Activated naive CD8-positive, alpha-beta T cell treated with anti-CD3 and anti-CD28 coated beads, Interleukin-2, amount 50 U/mL, for 24 hours (primary cell): Measurements from ENCODE around the gene MRPL45.

ENCODE experiments used
- ATAC-seq: fragments of 150-1000 bp; cut with Tn5 transposase; one replicate; pipeline ENCODE4 v1.10.0; 2021
- DNase-seq: peaks from one replicate; pipeline ENCODE4 v3.0.0; 2021
- H3K27ac Mint-ChIP-seq: one replicate; pipeline ENCODE4 v1.8.0; 2021; ENCODE audit warnings: mild to moderate bottlenecking, mixed read lengths
- H3K27me3 Mint-ChIP-seq: one replicate; pipeline ENCODE4 v1.8.0; 2021; ENCODE audit warnings: mixed read lengths
- H3K36me3 Mint-ChIP-seq: one replicate; pipeline ENCODE4 v1.8.0; 2021; ENCODE audit warnings: low read depth, mixed read lengths
- H3K4me1 Mint-ChIP-seq: one replicate; pipeline ENCODE4 v1.8.0; 2021; ENCODE audit warnings: mixed read lengths
- H3K4me3 Mint-ChIP-seq: one replicate; pipeline ENCODE4 v1.8.0; 2021; ENCODE audit warnings: mild to moderate bottlenecking, moderate library complexity, mixed read lengths
- H3K9me3 Mint-ChIP-seq: one replicate; pipeline ENCODE4 v1.8.0; 2021; ENCODE audit warnings: mixed read lengths

Gene MRPL45

DNA sequence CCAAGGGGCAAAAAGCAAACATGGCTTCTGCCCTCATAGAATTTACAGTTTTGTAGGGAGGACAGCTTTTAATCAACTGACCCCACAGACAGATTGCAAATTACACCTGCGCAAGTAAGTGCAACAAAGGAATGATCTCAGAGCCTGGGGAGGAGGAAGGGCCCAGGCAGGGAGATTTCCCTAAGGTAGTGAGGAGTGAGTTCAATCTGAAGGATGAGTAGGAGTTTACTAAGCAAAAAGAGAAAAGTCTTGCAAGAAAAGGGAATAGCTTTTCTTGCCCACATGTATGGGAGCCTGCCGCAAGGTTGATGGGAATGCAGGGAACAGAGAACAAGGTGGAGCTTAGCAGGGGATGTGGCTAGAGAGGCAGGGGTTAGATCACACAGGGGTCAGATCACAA is 53.1 kb downstream of the MRPL45 start:
- Mint-ChIP-seq H3K36me3 (no peaks in the 10 kb centered on the region), H3K27ac (no peak overlapping the region), H3K9me3 (no peaks in the 10 kb centered on the region), H3K4me3 (peak overlapping the region; percentile 91), H3K27me3 (no peaks in the 10 kb centered on the region), H3K4me1 (peaks cover 35% of the 10 kb centered on the region)
- ATAC-seq (no peak), DNase-seq (no peak)

DNA sequence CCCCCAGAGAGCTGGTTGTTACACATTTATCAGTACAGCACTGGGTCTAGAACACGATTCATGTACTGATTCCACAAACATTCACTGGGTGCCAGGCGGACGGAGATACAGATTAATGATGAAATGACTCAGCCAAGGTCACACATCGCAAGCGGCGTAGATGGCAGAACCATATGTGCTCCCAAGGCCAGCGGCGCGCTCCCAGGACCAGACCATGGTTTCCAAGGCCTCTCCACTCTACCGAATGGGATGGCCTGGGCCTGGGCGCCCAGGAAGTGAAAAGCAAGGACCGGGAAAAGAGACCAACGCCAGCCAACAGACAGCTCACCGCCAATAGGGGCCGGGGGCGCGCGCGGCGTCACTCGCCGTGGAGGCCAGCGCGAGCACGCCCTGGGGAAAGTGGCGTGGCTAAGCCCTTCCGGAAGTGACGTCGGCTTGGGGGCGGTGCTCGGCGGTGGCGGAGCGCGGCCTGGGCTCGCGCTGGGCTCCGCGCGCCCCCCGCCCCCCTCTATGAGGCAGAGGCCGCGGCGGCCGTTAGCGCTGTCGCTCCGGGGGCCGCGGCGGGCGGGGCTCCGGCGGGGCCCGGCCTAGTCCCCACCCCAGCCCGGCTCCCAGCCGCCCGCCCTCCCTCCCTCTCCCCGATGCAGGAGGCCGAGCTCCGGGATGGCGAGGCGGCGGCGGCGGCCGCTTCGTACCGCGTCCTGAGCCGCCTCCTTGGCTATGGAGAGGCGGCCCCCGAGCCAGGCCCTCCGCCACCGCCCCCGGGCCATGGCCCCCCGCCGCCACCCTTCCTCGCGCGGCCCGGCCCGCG is 54.6 kb downstream of the MRPL45 start, which contains the start of gene SOCS7:
Gene SOCS7, plus strand, starts transcription at position 433 of the 811 bp plus-strand sequence. Its CDS starts 209 bp downstream, at position 642.
- Mint-ChIP-seq H3K36me3 (no peaks in the 10 kb centered on the region), H3K27ac (peak within 1 kb of the TSS; percentile 95), H3K4me1 (peaks cover 41% of the 10 kb centered on the region), H3K4me3 (peak within 1 kb of the TSS; percentile 91), H3K9me3 (no peaks in the 10 kb centered on the region), H3K27me3 (no peaks in the 10 kb centered on the region)
- ATAC-seq, result peak; percentile 93
- peak; percentile 97 for DNase-seq

DNA sequence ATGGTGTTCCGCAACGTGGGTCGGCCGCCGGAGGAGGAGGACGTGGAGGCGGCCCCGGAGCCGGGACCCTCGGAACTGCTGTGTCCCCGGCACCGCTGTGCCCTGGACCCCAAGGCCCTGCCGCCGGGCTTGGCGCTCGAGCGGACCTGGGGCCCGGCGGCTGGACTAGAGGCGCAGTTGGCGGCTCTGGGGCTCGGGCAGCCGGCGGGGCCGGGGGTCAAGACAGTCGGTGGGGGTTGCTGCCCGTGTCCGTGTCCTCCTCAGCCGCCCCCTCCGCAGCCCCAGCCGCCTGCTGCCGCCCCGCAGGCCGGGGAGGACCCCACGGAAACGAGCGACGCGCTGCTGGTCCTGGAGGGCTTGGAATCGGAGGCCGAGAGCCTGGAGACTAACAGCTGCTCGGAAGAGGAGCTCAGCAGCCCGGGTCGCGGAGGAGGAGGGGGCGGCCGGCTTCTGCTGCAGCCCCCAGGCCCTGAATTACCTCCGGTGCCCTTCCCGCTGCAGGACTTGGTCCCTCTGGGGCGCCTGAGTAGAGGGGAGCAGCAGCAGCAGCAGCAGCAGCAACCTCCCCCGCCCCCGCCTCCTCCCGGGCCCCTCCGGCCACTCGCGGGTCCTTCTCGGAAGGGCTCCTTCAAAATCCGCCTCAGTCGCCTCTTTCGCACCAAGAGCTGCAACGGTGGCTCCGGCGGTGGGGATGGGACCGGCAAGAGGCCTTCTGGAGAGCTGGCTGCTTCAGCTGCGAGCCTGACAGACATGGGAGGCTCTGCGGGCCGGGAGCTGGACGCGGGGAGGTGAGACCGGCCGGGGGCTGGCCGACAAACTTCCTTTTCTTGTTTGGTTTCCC is 55.5 kb downstream of the MRPL45 start:
- Mint-ChIP-seq H3K9me3 (no peaks in the 10 kb centered on the region), H3K27me3 (no peaks in the 10 kb centered on the region), H3K4me1 (peaks cover 50% of the 10 kb centered on the region), H3K27ac (peak overlapping the region; percentile 12), H3K4me3 (peak overlapping the region; percentile 79), H3K36me3 (no peaks in the 10 kb centered on the region)
- ATAC-seq (no peak), DNase-seq (peak; percentile 27)

DNA sequence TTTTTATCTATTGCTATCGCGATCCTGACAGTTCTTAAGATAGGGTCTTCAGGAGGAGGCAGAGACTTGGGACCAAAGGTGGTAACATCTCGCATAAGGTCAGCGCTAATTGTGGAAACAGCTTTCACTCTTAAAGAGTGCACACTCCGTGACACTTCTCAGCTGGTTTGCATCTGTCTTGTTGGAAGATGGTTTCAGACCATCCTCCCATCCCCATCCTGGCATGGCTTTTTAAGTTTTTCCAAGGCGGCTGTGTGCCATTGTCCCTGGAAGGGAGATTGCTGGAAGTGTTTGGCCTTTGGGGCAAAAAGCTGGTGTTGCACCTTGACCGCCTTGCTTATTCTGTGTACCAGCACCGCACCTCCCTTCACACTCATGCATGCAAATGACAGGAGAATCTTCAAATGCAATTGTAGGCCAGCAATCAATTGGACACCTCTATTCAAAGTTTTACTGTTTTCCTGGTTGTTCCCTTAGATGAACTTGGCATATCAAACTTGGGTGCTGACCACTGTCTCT is 56.2 kb downstream of the MRPL45 start:
- Mint-ChIP-seq H3K27ac (peak overlapping the region; percentile 12), H3K9me3 (no peaks in the 10 kb centered on the region), H3K27me3 (no peaks in the 10 kb centered on the region), H3K4me3 (peak overlapping the region; percentile 79), H3K4me1 (peaks cover 50% of the 10 kb centered on the region), H3K36me3 (no peaks in the 10 kb centered on the region)
- DNase-seq (no peak), ATAC-seq (no peak)

DNA sequence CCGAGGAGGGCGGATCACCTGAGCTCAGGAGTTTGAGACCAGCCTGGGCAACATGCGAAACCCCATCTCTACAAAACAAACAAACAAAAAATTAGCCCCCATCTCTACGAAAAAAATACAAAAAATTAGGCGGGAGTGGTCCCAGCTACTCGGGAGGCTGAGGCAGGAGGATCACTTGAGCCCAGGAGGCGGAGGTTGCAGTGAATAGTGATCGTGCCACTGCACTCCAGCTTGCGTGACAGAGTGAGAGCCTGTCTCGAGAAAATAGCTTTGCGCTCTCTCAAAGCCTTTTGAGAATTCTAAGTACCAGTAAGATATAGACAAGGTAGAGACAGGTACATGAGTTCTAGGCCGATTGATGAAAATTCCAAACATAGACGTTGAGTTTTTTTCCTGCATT is 56.7 kb downstream of the MRPL45 start:
- H3K27ac Mint-ChIP-seq, result no peak overlapping the region
- H3K36me3 Mint-ChIP-seq, result no peaks in the 10 kb centered on the region
- no peak for ATAC-seq
- no peak for DNase-seq
- H3K4me3 Mint-ChIP-seq, result peak overlapping the region; percentile 79
- no peaks in the 10 kb centered on the region for H3K9me3 Mint-ChIP-seq
- no peaks in the 10 kb centered on the region for H3K27me3 Mint-ChIP-seq
- peaks cover 50% of the 10 kb centered on the region for H3K4me1 Mint-ChIP-seq

DNA sequence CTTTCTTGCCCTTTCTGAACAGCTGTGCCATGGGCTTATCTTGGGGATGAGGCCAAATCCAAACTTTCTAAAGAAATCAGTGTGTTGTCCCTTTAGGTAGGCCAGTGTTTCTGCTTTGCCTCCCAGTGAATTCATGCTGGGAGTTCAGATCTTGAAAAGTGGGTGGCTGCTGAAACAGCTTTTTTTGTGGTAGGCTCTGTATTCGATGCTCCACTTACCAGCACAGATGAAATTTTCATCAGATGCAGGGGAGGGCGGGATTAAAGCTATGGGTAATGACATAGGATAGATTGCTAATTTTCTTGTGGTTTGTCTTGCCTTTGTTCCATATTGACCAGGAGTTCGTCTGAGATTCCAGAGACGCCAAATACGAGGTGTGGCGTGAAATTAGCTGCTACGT is 57.5 kb downstream of the MRPL45 start:
- H3K9me3 Mint-ChIP-seq, result no peaks in the 10 kb centered on the region
- H3K4me3 Mint-ChIP-seq, result no peak overlapping the region
- no peak overlapping the region for H3K27ac Mint-ChIP-seq
- DNase-seq, result no peak
- H3K27me3 Mint-ChIP-seq, result no peaks in the 10 kb centered on the region
- no peaks in the 10 kb centered on the region for H3K36me3 Mint-ChIP-seq
- no peak for ATAC-seq
- H3K4me1 Mint-ChIP-seq, result peaks cover 47% of the 10 kb centered on the region

DNA sequence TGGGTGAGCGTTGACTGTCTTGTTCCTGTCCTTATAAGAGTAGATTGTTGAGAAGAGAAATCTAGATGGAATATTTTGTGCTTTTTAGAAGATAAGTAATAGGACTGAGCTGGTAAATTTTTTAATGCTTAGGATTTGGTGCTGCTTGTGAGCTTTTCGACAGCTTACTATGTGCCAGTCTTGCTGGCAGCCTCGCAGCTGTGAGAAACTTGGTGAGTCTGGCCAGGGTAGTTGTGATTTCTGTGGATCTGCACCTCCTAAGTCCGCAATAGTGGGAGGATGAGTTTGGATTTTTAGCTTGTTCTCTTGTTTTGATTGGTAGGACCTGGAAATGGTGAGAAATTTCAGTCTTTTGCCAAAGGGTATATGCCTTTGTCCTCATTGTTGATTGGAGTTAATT is 58.3 kb downstream of the MRPL45 start:
- Mint-ChIP-seq H3K4me3 (no peak overlapping the region), H3K27ac (no peak overlapping the region), H3K4me1 (peaks cover 46% of the 10 kb centered on the region)

DNA sequence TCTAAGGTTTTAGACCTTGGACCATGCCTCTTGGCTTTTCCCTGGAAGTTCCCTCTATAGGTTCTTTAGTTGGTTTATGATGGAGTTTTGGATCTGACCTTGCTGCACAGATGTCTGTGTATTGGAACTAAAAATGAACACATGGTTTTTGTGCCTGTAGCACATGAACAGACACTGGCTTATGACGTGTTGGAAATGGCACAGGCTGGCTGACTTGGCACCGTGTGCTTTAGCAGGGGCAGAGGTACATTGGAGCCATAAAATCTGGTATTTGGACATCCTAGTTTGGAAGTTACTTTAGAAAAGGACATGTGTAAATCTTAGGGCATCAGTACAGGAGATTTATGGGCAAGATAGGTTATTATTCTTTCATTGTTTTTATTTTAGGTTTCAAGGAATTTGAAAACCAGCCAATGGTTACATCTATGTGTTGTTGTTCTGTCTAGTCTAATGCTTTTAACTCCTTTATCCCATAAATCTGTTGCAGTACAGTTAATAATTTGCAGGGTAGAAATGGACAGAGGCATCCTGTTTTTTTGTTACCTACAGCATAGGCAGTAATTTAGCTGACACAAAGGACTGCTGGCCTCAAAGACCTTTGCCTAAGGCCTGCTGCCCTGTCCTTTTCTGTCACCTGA is 60.6 kb downstream of the MRPL45 start:
- ATAC-seq (no peak), DNase-seq (no peak)
- Mint-ChIP-seq H3K27ac (no peak overlapping the region), H3K4me3 (no peak overlapping the region), H3K27me3 (no peaks in the 10 kb centered on the region), H3K9me3 (no peaks in the 10 kb centered on the region), H3K4me1 (peaks cover 36% of the 10 kb centered on the region), H3K36me3 (no peaks in the 10 kb centered on the region)

More for the DNA sequence above, 58.3 kb downstream of the MRPL45 start:
- ATAC-seq, result no peak
- Mint-ChIP-seq H3K36me3 (no peaks in the 10 kb centered on the region), H3K9me3 (no peaks in the 10 kb centered on the region), H3K27me3 (no peaks in the 10 kb centered on the region)
- no peak for DNase-seq

DNA sequence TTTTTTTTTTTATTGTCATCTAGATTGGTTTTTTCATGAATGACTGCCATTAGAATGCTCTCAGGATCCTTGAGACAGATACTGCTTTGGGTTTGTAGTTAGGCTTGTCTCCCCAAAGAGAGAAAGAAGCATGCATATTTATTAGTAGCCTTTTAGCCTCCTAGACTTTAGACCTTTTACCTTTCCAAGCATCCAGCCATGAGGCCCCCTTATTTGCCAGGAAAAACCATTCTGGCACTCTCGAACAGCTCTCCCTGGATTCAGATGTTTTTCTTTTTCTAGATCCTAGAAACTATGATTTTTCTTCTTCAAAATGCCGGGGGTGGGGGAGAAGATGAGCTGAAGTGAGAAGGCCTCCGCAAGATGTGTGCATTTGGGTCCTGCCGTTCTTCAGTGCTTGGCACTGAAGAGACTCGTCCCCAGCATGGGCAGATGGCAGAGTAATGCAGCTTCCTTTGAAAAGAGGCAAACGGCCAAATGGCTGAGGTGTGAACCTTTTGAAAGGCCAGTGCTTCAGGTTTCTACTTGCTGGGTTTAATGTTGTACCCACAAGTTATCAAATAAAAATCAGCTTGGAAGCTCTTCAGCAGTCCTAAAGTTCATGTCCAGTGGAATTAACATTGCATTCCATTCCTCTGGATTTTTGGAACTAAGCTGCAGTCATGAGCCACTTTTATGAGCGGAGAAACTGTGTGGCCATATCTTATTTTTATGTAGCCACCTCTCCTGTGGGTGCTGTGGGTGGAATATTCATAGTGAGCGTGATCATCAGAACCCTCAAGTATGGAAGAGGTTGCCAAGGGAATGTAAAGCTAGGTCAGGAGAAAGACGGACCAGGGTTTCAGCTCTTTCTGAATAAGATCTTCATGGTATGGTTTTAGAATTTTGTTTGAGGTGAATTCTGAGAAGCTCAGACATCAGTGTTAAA is 61.9 kb downstream of the MRPL45 start:
- no peaks in the 10 kb centered on the region for H3K9me3 Mint-ChIP-seq

DNA sequence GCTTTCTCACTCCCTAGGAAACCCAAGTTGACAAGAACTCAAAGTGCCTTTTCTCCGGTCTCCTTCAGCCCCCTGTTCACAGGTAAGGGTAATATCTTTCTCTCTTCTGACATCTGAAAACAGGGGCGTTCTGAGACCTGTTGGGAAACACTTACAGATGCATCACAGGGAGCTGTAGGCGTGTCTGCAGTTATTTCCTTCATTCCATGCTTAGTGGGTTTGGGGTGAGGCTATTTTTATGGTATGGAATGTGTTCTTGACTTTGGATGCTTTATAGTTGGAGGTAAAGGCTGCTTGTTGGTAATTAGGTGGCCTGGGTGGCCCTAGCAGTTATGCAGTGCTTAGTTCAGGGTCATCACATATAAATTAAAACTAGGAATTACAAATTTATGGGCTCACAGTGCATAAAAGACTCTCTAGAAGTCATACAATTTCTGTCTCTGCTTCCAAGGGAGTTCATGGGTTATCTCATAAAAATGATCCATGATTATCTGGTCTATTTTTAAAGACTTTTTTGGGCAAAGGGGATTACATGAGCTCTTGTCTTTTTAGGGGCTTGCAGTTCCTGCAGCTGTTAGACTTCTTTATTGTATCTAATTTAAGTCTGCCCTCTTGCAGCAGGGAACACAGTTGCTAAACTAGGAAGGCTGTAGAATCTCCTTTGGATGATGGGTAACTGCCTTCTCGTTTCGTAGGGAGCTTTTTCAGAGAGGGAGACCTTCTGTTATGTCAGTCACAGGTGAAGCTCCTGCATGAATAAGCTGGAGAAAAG is 64.9 kb downstream of the MRPL45 start:
- DNase-seq, result no peak
- H3K4me3 Mint-ChIP-seq, result no peak overlapping the region
- H3K4me1 Mint-ChIP-seq, result peaks cover 6% of the 10 kb centered on the region
- H3K27ac Mint-ChIP-seq, result no peak overlapping the region
- no peaks in the 10 kb centered on the region for H3K27me3 Mint-ChIP-seq
- no peaks in the 10 kb centered on the region for H3K9me3 Mint-ChIP-seq
- no peaks in the 10 kb centered on the region for H3K36me3 Mint-ChIP-seq
- ATAC-seq, result no peak

More for the DNA sequence above, 61.9 kb downstream of the MRPL45 start:
- DNase-seq, result no peak
- ATAC-seq, result no peak
- Mint-ChIP-seq H3K4me1 (peaks cover 26% of the 10 kb centered on the region), H3K4me3 (no peak overlapping the region), H3K27me3 (no peaks in the 10 kb centered on the region), H3K27ac (no peak overlapping the region), H3K36me3 (no peaks in the 10 kb centered on the region)

DNA sequence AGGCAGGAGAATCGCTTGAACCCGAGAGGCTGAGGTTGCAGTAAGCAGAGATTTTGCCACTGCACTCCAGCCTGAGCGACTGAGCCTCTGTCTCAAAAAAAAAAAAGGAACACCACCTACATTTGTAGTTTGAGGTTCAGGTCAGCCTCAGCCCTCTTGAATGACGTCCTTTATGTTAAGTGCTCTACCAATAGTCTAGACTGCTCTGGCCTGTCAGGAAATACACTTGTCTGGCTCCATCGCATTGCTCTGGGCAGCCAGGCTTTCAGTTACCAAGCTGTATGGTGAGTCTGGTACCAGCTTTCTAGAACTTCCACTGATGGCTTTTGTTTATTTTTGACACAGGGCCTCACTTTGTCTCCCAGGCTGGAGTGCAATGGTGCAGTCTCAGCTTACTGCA is 66.0 kb downstream of the MRPL45 start:
- no peak overlapping the region for H3K4me3 Mint-ChIP-seq
- no peaks in the 10 kb centered on the region for H3K27me3 Mint-ChIP-seq
- H3K36me3 Mint-ChIP-seq, result peaks cover 6% of the 10 kb centered on the region
- no peak for ATAC-seq
- DNase-seq, result no peak
- H3K9me3 Mint-ChIP-seq, result no peaks in the 10 kb centered on the region
- H3K27ac Mint-ChIP-seq, result no peak overlapping the region
- H3K4me1 Mint-ChIP-seq, result no peaks in the 10 kb centered on the region

DNA sequence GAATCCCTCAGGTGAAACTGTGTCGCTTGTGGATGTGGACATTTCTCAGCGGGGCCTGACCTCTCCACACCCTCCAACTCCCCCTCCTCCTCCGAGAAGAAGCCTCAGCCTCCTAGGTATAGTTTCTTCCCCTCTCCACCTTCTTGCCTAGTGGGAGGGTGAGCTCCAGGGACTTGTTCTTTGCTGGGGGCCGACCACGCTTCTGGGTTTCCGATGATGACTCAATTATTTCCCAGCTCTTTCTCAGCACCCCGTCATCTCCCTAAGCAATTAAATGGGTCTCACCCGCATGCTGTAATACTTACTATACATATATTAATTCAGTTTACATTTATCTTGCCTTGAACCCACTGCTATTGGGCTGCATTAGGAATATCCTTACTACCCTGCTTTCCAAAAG is 67.8 kb downstream of the MRPL45 start:
- Mint-ChIP-seq H3K9me3 (no peaks in the 10 kb centered on the region), H3K27me3 (no peaks in the 10 kb centered on the region), H3K27ac (no peak overlapping the region), H3K4me1 (no peaks in the 10 kb centered on the region), H3K36me3 (peaks cover 15% of the 10 kb centered on the region), H3K4me3 (no peak overlapping the region)
- DNase-seq, result no peak
- no peak for ATAC-seq
